ENCODE results near the gene HK1.
A peak's percentile ranks its signal among the peaks of the same experiment; 100 is the strongest.

DNA sequence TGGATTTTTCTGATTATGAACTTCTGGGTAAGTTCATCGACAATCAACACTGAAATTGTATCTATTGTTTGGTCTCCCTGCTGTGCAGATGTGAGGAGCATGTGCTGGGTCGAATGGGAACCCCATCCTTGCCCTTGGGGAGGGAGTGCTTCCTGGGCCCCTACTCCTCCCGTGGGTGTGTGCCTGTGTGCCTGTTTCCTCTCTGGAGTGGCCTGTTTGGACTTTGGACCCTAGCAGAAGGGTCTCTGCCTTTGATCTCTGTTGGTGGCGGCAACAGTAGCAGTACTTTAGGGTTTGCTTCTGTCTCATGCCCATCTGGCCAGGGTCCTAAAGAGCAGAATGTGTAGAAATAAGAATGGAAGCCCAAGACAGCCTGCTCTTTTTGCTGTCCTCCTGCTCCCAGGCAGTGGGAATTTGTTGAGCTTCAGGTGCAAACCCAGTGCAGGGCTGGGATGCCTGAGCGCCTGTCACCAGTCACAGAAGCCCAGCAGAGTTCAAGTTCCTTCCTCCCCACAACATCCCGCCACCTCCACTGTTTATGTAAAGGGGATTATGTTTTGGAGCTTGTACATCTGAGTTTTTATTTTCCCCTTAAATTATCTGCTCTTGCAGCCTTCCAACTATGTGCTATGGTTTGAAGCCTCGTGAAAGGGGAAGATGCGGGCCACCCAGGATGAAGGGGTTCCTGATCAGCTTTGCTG lies 139.9 kb downstream of the HK1 start:
- TF ChIP-seq, protein P1, sequence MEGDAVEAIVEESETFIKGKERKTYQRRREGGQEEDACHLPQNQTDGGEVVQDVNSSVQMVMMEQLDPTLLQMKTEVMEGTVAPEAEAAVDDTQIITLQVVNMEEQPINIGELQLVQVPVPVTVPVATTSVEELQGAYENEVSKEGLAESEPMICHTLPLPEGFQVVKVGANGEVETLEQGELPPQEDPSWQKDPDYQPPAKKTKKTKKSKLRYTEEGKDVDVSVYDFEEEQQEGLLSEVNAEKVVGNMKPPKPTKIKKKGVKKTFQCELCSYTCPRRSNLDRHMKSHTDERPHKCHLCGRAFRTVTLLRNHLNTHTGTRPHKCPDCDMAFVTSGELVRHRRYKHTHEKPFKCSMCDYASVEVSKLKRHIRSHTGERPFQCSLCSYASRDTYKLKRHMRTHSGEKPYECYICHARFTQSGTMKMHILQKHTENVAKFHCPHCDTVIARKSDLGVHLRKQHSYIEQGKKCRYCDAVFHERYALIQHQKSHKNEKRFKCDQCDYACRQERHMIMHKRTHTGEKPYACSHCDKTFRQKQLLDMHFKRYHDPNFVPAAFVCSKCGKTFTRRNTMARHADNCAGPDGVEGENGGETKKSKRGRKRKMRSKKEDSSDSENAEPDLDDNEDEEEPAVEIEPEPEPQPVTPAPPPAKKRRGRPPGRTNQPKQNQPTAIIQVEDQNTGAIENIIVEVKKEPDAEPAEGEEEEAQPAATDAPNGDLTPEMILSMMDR (IDR thresholded peaks at IDR 0.05; ENCODE audit: low read depth, low read length, missing input control), result no peak
- TF ChIP-seq RAD21 (IDR thresholded peaks at IDR 0.05) (no peak), RXRA (IDR thresholded peaks at IDR 0.05) (no peak), YY1 (IDR thresholded peaks at IDR 0.05) (no peak), TAF1 (conservative IDR thresholded peaks at IDR 0.05) (no peak), HNF4A (conservative IDR thresholded peaks at IDR 0.05) (peak in 1 of 2 donors; percentile 9), FOXA2 (IDR thresholded peaks at IDR 0.05) (no peak)
- TF ChIP-seq, protein P2, sequence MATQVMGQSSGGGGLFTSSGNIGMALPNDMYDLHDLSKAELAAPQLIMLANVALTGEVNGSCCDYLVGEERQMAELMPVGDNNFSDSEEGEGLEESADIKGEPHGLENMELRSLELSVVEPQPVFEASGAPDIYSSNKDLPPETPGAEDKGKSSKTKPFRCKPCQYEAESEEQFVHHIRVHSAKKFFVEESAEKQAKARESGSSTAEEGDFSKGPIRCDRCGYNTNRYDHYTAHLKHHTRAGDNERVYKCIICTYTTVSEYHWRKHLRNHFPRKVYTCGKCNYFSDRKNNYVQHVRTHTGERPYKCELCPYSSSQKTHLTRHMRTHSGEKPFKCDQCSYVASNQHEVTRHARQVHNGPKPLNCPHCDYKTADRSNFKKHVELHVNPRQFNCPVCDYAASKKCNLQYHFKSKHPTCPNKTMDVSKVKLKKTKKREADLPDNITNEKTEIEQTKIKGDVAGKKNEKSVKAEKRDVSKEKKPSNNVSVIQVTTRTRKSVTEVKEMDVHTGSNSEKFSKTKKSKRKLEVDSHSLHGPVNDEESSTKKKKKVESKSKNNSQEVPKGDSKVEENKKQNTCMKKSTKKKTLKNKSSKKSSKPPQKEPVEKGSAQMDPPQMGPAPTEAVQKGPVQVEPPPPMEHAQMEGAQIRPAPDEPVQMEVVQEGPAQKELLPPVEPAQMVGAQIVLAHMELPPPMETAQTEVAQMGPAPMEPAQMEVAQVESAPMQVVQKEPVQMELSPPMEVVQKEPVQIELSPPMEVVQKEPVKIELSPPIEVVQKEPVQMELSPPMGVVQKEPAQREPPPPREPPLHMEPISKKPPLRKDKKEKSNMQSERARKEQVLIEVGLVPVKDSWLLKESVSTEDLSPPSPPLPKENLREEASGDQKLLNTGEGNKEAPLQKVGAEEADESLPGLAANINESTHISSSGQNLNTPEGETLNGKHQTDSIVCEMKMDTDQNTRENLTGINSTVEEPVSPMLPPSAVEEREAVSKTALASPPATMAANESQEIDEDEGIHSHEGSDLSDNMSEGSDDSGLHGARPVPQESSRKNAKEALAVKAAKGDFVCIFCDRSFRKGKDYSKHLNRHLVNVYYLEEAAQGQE (IDR thresholded peaks at IDR 0.05), result no peak
- TF ChIP-seq, protein P3, sequence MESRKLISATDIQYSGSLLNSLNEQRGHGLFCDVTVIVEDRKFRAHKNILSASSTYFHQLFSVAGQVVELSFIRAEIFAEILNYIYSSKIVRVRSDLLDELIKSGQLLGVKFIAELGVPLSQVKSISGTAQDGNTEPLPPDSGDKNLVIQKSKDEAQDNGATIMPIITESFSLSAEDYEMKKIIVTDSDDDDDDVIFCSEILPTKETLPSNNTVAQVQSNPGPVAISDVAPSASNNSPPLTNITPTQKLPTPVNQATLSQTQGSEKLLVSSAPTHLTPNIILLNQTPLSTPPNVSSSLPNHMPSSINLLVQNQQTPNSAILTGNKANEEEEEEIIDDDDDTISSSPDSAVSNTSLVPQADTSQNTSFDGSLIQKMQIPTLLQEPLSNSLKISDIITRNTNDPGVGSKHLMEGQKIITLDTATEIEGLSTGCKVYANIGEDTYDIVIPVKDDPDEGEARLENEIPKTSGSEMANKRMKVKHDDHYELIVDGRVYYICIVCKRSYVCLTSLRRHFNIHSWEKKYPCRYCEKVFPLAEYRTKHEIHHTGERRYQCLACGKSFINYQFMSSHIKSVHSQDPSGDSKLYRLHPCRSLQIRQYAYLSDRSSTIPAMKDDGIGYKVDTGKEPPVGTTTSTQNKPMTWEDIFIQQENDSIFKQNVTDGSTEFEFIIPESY (IDR thresholded peaks at IDR 0.05), result no peak

Measured in liver (tissue), 3 donors.